Activated CD4-positive, alpha-beta T cell treated with anti-CD3 and anti-CD28 coated beads, Interleukin-2, Interleukin-4, amounts not matched to agents 100 ng/mL and 50 ng/mL, durations not matched to agents 16 hours and 8 hours (primary cell): ENCODE data around the gene TP53.

Experiments
- DNase-seq: peaks from one replicate; pipeline ENCODE4 v3.0.0-alpha.2; 2020; ENCODE audit warnings: low spot score

Gene TP53

GRCh38 chr17:7687072-7687907 is at the start of gene TP53:
Gene TP53 (minus strand): TSS chr17:7687490. CDS start chr17:7676594, 10,896 bp downstream.
- peak; percentile 95 for DNase-seq

GRCh38 chr17:7732981-7733539 is 45.8 kb upstream of the TP53 start:
- DNase-seq = no peak

GRCh38 chr17:7729816-7730215 is 42.5 kb upstream of the TP53 start:
- no peak for DNase-seq

GRCh38 chr17:7727886-7728285 is 40.6 kb upstream of the TP53 start:
- no peak for DNase-seq

- DNase-seq = no peak
These were observed 34.3 kb upstream of the TP53 start for GRCh38 chr17:7721612-7722011.

- DNase-seq = no peak
These were observed 32.8 kb upstream of the TP53 start for GRCh38 chr17:7720125-7720524.

GRCh38 chr17:7719661-7720060 is 32.4 kb upstream of the TP53 start:
- no peak for DNase-seq

GRCh38 chr17:7717756-7718350 is 30.6 kb upstream of the TP53 start:
- DNase-seq = no peak

- DNase-seq = peak; percentile 30
These were observed 29.8 kb upstream of the TP53 start, which contains the start of gene DNAH2 for GRCh38 chr17:7716901-7717755. Gene DNAH2 (plus strand): TSS chr17:7717744. CDS start chr17:7719735, 1,991 bp downstream.

- DNase-seq = no peak
These were observed 28.9 kb upstream of the TP53 start for GRCh38 chr17:7715936-7716886.

GRCh38 chr17:7714721-7715594 is 27.7 kb upstream of the TP53 start:
- DNase-seq = no peak

GRCh38 chr17:7713782-7714181 is 26.5 kb upstream of the TP53 start:
- no peak for DNase-seq

- DNase-seq = no peak
These were observed 25.0 kb upstream of the TP53 start for GRCh38 chr17:7712111-7712771.

- DNase-seq = no peak
These were observed 23.9 kb upstream of the TP53 start for GRCh38 chr17:7711051-7711755.

- no peak for DNase-seq
These were observed 23.0 kb upstream of the TP53 start for GRCh38 chr17:7710301-7710700.

- no peak for DNase-seq
These were observed 21.7 kb upstream of the TP53 start for GRCh38 chr17:7709031-7709430.

- no peak for DNase-seq
These were observed 20.8 kb upstream of the TP53 start for GRCh38 chr17:7707858-7708750.

- DNase-seq = no peak
These were observed 20.2 kb upstream of the TP53 start for GRCh38 chr17:7707446-7707845.
